NAMALWA (cell line): ENCODE data around the gene EXTL1.

Experiments used
- DNase-seq: peaks from one replicate; pipeline ENCODE4 v3.0.0-alpha.2; 2015; ENCODE audit warnings: low spot score

The EXTL1 gene

GRCh38 chr1:26041978-26042377 is 20.4 kb downstream of the EXTL1 start:
- no peak for DNase-seq

DNA sequence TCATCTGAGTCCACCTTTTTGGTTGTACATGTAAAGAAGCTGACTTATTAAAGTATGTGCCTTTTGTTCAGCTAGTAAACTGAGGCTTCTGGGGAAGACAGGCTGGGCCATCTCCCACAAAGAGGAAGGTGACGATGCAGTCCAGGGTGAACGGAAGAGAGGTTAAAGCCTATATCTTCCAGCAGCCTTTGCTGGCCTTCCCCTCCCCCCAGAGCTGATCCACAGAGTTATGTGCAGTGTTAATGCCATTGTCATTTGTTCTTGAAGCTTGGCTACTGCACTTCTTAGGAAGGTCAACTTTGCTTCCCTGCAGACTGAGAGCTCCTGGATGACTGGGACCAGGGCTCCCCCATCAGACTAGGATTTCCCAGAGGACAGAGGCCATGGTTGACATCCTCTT is 22.2 kb downstream of the EXTL1 start:
- no peak for DNase-seq

- DNase-seq, result no peak
Measured at GRCh38 chr1:26044414-26044813, 22.8 kb downstream of the EXTL1 start.

DNA sequence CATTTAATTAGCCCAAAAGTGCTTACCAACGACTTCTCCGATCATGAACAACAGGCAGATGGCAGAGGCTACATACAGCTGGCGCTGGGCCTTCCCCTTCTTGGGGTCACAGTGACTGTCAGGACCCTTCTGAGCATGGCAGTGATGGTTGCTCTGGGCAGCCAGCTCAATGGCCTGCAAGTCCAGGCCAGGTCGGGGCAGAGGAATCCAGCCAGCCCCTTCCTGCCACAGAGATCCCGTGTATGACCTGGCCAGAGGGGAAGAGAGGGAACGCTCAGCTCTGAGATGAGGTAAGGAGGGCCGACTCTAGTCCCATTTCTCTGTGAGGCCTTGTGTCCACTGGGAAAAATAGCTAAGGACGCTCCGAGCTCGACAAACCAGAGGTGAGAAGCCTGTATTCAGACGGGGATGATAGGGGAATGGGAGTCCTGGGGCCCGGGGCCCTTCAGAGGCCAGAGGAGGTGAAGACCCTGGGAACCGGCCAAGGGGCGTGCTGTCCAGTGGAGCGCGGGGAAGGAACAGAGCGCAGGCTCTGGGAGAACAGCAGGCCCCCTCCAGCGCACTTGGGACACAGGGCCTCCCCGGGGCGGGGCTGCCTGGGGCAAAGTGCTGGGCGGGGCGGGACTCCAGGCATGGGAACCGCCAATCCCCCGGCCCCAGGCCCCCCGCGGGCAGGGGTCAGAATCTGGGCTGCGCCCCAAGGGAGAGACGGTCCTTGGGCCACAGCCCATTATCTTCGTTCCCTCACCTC is 23.6 kb downstream of the EXTL1 start:
- DNase-seq, result no peak

GRCh38 chr1:26045722-26046245 is 24.2 kb downstream of the EXTL1 start, which contains the start of gene SLC30A2:
Gene SLC30A2, minus strand, starts transcription at chr1:26046118. Its CDS starts 222 bp downstream, at chr1:26045896.
- no peak for DNase-seq

GRCh38 chr1:26046246-26047095 is 24.9 kb downstream of the EXTL1 start:
- DNase-seq, result no peak

DNA sequence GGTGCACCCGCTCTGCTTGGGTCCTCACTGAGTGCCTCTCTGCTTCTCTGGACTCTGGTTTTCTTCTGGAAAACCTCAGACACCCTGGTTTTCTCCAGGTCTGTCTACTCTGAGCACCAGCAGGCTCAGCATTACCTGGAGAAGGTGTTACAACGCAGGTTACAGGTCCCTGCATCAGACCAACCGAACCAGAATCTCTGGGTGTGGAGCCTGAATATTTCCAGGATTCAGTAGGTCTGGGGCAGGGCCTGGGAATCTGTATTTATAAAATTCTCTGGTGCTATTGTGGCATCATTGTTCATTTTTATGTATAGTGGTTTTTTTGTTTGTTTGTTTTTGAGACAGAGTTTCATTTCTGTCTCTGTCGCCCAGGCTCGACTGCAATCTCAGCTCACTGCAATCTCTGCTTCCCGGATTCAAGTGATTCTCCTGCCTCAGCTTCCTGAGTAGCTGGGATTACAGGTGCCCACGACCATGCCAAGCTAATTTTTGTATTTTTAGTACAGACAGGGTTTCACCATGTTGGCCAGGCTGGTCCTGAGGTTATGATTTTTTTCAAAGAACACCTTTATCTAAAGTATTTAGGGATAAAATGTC is 25.8 kb downstream of the EXTL1 start:
- DNase-seq, result no peak

GRCh38 chr1:26049531-26050247 is 28.1 kb downstream of the EXTL1 start:
- DNase-seq, result no peak

GRCh38 chr1:26050248-26050640 is 28.7 kb downstream of the EXTL1 start:
- DNase-seq, result no peak

DNA sequence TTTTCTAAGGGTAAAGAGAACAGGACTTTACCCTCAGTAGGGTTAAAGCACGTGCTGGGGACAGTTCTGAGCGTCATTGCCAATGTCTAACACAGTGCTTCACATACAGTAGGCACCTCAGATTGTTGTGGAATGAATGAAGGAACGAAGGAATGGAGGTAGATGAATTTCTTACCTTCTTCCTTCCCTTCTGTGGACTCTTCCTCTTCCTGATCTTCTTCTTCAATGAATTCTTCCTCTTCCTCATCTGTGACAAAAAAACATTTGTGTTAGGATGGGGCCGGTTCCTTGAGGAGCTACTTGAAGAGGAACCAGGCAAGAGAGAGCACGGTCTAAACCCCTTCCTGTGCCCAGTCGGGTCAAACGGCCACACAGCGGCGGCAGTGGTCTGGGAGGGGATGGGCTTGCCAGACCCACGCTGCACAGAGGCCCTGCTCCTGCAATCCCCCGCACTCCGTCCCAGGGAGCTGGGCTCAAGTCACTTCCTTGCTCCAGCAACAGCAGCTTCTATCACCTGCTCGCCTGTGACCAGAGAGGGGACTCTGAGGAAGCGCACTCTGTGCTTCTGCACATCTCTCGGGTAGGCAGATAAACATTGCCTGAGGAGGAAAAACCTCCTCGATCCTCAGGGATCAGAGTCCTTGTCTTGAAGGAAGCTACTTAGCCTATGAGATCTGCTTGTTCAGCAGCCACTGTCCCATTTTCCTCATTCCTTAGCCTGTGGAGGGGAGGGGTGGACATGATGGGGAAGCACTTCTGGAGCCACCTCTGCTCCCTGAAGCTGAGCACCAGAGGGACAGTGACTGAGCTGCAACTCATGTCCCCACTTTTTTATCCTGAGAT is 32.4 kb downstream of the EXTL1 start:
- DNase-seq, result no peak

DNA sequence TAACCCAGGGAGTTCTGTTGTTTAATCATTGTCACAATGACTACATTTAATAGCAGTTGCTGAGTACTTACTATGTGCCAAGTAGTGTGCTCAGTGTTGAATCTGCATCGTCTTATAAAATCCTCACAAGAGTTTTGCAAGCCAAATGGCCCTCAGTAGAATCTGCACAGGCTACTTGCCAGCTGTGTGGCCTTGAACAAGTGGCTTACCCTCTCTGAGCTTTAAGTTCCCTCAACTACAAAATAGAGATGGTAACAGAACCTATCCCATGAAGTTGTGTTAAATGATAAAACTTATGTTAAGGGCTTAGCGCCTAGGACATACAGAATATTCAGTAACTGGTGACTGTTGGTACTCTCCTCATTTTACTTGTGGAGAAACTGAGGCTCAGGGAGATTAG is 33.5 kb downstream of the EXTL1 start:
- DNase-seq, result no peak

DNA sequence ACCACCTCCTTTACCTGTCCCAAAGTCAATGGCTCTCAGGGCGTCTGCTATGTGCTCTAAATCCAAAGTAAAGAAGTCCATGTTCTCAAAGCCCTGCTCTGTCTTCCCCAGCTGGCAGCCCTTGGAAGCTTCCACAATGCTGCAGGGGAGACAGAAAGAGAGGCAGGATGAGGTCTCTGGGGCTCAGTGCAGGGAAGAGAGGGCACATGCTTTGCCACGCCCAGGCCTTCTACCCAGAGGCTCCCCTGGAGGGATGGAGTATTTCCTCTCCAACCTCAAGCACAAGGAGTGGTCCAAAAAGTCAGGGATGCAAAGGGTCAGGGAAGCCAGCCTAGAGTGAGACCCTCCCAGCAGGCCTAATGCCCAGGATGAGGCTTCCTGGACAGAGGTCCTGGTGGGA is 35.6 kb downstream of the EXTL1 start:
- no peak for DNase-seq

DNA sequence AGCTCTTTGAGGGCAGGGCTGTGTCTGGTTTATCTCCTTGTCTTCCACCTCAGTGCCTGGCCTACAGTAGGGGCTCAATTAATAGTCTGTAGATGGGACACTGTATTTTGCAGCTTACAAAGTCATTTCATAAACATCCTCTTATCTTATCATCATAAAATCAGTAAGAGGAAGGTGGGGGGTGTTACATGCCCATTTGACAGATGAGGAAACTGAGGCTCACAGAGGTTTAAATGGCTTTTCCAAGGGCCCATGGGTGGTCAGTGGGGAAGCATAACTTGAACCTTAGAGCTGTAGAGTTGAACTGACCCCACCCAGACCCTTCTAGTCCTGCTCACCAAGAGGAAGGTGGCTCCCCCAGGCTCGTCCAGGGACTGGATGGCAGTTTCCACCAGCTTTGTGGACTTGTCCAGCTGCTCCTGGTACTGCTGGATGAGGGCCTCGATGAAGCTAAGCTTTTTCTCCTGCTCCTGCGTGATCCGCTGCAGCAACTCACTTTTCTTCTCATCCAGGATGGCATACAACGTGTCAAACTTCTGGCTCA is 36.5 kb downstream of the EXTL1 start:
- no peak for DNase-seq

DNA sequence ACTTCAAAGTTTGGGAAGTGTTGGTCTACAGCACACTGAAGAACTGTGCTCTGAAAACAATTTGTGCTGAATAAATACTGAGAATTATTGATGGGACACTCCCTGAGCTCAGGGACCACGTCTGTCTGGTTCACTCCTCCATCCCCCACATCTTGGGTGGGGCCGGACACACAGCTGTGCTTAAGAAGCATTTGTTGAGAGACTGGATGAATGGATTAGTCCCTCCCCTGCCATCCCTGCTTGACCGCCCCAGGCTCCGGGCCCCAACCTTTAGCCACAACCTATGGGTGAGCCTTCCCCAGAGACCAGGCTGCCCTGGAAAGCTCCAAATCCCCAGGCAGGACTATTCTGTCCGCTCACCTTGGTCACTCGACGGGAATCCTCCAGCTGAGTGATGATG is 38.3 kb downstream of the EXTL1 start:
- DNase-seq, result no peak

GRCh38 chr1:26060832-26061574 is 39.4 kb downstream of the EXTL1 start:
- no peak for DNase-seq

DNA sequence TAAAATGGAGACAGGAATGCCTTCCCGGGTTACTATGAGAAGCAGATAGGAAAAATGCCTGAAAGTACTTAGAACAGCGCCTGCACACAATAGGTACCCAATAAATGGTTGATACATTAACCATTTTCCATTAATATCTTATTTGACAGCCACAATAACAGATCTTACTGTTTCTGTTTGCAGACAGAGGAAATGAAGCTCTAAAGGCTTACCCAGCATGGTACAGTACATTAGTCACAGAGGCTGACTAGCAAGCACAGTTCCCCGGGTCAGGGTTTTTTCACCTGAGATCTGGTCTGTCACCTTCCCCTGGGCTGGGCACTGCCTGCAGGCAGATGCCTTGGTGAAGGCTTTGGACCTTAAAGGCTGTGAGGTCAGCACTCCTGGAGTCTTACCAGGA is 43.0 kb downstream of the EXTL1 start:
- DNase-seq, result no peak

DNA sequence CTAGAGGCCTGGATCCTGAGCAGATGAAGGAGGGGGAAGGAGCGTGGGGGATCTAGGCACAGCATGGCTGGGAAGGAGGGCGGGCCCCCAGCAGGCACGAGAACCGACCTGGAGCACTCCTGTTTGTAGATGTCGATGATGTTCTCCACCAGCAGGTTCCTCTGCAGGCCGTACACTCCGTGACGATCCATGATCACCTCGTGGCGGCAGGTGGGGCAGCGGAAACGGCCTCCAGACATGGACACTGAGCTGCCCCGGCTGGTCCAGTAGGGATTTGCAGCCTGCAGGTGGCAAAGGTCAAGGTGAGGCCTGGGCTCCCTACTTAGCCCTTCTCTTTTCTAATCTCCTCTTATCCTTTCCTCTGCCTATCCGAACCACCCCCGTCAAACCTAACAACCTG is 44.6 kb downstream of the EXTL1 start:
- DNase-seq, result no peak

GRCh38 chr1:26066857-26067256 is 45.3 kb downstream of the EXTL1 start:
- DNase-seq, result no peak

- no peak for DNase-seq
Measured at GRCh38 chr1:26067432-26067911, 45.9 kb downstream of the EXTL1 start, which contains the start of gene TRIM63. Gene TRIM63, minus strand, starts transcription at chr1:26067630. Its CDS starts 136 bp downstream, at chr1:26067494.

DNA sequence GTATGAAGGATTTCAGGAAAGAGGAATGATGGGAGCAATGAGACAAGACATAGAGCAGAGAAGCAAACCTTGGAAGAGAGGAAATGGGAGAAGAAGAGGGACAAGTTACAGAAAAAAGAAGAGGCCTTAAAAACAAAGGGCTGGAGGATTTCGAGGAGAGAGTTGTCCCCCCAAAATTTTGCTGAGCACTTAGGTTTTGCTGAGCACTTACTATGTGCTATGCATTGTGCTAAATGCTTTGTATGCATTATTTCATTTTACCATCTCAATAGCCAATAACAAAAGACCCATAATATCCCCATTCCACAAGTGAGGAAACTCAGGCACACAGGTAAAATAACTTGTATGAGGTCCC is 48.3 kb downstream of the EXTL1 start:
- DNase-seq, result no peak
